ENCODE measurements around the gene NVL.
A peak's percentile ranks its signal among the peaks of the same experiment; 100 is the strongest.
"Not testable (repeated sequence)": the region's sequence is repeated elsewhere in the genome, so short reads cannot be mapped to it uniquely, and the experiment has no call there.

The NVL gene

DNA sequence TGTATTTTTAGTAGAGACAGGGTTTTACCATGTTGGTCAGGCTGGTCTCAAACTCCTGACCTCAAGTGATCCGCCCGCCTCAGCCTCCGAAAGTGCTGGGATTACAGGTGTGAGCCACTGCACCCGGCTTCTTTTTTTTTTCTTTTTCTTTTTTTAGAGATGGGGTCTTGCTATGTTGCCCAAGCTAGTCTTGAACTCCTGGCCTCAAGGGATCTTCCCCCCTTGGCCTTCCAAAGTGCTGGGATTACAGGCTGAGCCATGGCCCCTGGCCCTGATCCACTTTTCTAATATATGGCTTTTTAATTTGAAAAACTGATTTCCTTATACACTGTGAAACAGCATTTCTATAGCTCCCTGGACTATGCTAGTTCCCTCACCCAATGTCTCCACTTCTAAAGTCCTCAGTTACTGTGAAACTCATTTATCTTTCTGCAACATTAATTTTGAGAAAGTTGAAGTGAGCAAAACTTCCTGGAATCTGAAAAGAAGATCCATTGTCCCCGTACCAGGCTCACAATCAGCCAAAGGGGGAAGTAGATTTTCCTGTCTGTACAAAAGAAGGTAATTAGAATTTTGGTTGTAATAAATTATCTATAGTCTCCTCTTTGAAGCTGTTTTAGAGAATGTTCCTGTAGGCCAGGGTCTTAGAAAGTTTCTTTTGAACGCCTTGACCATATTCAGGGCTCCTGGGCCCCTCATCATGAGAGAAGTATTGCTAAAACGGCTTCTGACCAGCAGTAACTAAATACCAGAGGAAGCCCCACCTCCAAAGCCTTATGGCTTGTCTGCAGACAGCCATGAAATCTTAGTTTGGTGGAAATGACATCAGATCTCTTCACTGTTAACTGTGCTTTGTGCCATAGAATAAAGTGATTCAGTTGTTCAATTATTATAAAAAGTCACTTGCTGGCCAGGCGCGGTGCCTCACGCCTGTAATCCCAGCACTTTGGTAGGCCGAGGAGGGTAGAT lies 112.0 kb downstream of the NVL start:
- Mint-ChIP-seq H3K36me3 (ENCODE audit: low read depth) (no peaks in the 10 kb centered on the region), H3K9me3 (no peaks in the 10 kb centered on the region)

DNA sequence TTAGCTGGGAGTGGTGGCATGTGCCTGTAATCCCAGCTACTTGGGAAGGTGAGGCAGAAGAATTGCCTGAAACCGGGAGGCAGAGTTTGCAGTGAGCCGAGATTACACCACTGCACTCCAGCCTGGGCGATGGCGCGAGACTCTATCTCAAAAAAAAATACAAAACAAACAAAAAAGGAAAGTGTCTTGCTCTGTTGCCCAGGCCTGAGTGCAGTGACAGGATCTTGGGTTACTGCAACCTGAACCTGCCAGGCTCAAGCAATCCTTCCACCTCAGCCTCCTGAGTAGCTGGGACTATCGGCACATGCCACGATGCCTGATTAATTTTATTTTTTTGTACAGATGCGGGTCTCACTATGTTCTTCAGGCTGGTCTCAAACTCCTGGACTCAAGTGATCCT lies 113.6 kb downstream of the NVL start:
- Mint-ChIP-seq H3K27me3 (ENCODE audit: low read depth) (no peaks in the 10 kb centered on the region), H3K4me3 (no peak overlapping the region), H3K27ac (no peak overlapping the region), H3K9me3 (no peaks in the 10 kb centered on the region), H3K36me3 (ENCODE audit: low read depth) (no peaks in the 10 kb centered on the region), H3K4me1 (ENCODE audit: low read depth) (peaks cover 2% of the 10 kb centered on the region)
- DNase-seq (ENCODE audit: low spot score), result no peak

More for the DNA sequence above, 112.0 kb downstream of the NVL start:
- Mint-ChIP-seq H3K27ac (no peak overlapping the region), H3K4me3 (no peak overlapping the region), H3K4me1 (ENCODE audit: low read depth) (peaks cover 1% of the 10 kb centered on the region), H3K27me3 (ENCODE audit: low read depth) (no peaks in the 10 kb centered on the region)
- DNase-seq (ENCODE audit: low spot score), result no peak

DNA sequence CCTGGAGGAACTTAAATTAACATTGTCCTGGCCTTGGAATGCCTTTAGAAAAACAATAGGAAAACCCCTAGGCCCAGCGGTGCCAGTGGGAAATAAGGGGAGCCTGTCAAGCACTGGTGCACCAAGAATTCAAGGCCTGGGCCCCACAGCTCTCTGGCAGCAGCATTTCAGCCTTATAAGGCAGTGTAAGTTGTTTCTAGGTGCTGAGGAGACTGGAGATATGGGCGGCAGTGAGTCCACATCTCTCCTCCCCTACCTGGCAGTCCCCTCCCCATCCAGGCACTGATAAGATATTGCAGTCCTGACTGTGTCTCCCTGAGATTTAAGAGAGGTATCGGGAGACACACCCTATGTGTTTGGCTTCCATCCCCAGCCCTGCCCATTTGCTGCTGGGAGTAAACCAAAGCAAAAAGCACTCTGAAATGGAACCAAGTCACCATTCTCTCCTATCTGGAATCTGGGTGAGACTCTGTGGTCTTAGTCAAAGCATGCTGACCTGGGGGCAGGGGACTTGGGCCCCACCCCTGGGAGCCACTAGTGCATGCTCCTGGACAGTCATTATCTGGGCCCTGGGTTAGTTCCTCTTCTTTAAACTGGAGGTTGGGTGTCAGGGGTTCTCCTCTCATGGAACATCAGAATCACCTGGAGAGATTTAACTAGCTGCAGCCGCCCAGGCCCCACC lies 116.4 kb downstream of the NVL start:
- Mint-ChIP-seq H3K4me3 (no peak overlapping the region), H3K9me3 (no peaks in the 10 kb centered on the region), H3K36me3 (ENCODE audit: low read depth) (no peaks in the 10 kb centered on the region), H3K4me1 (ENCODE audit: low read depth) (peaks cover 2% of the 10 kb centered on the region), H3K27ac (no peak overlapping the region), H3K27me3 (ENCODE audit: low read depth) (no peaks in the 10 kb centered on the region)
- DNase-seq (ENCODE audit: low spot score), result no peak

DNA sequence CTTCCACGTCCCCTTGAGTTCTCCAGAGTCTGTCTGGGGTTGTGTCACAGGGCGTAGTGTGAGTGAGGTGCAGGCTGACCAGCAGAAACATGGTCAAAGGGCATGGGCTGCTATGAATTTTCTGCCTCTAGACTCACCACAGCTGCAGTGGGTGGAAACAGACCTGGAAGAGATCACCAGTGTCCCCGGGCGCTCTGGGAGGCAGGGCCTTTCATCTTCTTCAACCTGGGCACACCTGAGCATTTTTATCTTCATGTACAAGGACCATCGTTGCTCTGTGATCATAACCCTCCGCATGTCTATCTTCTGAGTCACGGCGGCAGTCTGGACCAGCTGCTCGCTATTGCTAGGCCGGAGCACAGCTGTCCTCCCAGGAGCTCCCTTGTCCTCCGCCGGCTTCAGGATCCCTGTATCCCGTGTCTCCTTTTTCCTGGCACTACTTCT lies 117.3 kb downstream of the NVL start:
- Mint-ChIP-seq H3K9me3 (no peaks in the 10 kb centered on the region), H3K4me1 (ENCODE audit: low read depth) (peaks cover 2% of the 10 kb centered on the region), H3K27ac (no peak overlapping the region), H3K36me3 (ENCODE audit: low read depth) (no peaks in the 10 kb centered on the region), H3K27me3 (ENCODE audit: low read depth) (no peaks in the 10 kb centered on the region), H3K4me3 (no peak overlapping the region)
- DNase-seq (ENCODE audit: low spot score), result no peak

DNA sequence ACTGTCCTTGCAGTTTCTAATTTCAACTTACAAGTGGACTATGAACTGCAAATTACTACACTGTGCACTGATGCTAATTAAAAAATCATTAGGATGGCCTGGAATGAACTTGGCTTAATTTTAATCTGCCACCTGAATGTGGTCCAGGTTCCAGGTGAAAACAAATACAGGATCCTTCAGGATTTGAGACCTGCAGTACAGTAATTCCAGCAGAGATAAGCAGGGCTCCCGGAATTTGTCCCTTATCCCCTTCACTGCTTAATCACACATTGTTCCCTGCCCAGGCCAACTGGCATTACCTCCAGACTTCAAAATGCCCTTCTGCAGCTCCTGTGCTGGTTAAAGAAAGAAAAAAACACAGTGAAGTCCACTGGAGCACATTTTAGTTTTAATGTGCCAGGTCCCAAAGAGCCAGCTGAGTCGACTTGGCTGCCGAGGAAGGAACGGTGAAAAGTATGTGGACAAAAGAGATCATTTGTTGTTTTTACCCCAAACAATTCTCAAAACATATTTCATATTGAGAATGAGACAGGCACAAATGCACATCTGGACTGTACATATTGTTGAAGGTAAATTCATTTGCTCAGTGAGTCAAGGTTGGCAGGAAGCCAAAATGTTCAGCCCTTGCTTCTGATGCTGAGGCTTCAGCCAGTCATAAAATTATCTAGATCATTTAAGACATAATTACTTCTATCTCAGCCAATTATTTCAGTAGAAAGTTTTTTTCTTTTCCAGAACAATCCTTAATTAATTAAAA lies 118.6 kb downstream of the NVL start:
- Mint-ChIP-seq H3K27ac (no peak overlapping the region), H3K4me1 (ENCODE audit: low read depth) (peaks cover 2% of the 10 kb centered on the region), H3K36me3 (ENCODE audit: low read depth) (no peaks in the 10 kb centered on the region), H3K27me3 (ENCODE audit: low read depth) (no peaks in the 10 kb centered on the region), H3K9me3 (no peaks in the 10 kb centered on the region), H3K4me3 (no peak overlapping the region)
- DNase-seq (ENCODE audit: low spot score), result no peak

DNA sequence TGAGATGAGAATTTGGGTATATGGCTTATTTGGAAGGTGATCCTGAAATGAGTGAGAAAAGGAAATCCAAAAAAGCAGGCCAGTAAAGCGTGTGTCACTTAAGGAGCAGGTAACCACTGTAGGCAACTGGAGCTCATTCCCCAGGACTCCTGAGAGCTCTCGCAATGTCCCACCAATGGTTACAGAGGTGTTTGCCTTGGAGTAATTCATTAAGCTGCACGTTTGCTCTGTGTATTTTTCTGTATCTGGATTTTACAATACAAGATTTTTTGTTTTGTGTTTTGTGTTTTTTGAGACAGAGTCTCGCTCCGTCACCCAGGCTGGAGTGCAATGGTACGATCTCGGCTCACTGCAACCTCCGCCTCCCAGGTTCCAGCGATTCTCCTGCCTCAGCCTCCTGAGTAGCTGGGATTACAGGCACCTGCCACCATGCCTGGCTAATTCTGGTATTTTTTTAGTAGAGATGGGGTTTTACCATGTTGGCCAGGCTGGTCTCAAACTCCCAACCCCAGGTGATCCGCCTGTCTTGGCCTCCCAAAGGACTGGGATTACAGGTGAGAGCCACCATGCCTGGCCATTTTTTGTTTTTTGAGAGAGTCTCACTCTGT lies 123.9 kb downstream of the NVL start:
- peak overlapping the region; percentile 70 for H3K27ac Mint-ChIP-seq
- DNase-seq (ENCODE audit: low spot score); H3K9me3 Mint-ChIP-seq; H3K36me3 Mint-ChIP-seq (ENCODE audit: low read depth); H3K27me3 Mint-ChIP-seq (ENCODE audit: low read depth): not testable (repeated sequence)
- peak overlapping the region; percentile 64 for H3K4me3 Mint-ChIP-seq
- peaks cover 12% of the 10 kb centered on the region for H3K4me1 Mint-ChIP-seq (ENCODE audit: low read depth)

DNA sequence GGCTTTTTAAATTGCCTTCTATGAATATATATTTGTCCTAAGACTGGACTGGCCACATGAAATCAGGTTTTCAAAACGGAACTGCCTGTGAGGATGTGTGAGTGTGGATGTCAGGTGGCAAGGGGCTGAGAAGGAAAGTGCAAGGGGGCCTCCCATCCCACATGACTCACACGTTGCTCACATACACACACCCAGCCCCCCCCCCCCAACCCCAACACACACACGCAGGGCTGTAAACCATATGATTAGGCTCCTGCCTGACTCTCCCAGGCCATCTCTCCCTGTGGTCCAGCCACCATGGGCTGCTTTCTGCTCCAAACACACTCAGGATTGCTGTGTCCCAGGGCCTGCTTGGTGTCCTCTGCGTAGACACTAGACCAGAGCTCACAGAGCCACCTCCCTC lies 124.5 kb downstream of the NVL start:
- H3K27ac Mint-ChIP-seq, result peak overlapping the region; percentile 70
- no peaks in the 10 kb centered on the region for H3K27me3 Mint-ChIP-seq (ENCODE audit: low read depth)
- no peaks in the 10 kb centered on the region for H3K36me3 Mint-ChIP-seq (ENCODE audit: low read depth)
- DNase-seq (ENCODE audit: low spot score), result peak; percentile 44
- no peaks in the 10 kb centered on the region for H3K9me3 Mint-ChIP-seq
- H3K4me3 Mint-ChIP-seq, result peak overlapping the region; percentile 64
- H3K4me1 Mint-ChIP-seq (ENCODE audit: low read depth), result peaks cover 12% of the 10 kb centered on the region

DNA sequence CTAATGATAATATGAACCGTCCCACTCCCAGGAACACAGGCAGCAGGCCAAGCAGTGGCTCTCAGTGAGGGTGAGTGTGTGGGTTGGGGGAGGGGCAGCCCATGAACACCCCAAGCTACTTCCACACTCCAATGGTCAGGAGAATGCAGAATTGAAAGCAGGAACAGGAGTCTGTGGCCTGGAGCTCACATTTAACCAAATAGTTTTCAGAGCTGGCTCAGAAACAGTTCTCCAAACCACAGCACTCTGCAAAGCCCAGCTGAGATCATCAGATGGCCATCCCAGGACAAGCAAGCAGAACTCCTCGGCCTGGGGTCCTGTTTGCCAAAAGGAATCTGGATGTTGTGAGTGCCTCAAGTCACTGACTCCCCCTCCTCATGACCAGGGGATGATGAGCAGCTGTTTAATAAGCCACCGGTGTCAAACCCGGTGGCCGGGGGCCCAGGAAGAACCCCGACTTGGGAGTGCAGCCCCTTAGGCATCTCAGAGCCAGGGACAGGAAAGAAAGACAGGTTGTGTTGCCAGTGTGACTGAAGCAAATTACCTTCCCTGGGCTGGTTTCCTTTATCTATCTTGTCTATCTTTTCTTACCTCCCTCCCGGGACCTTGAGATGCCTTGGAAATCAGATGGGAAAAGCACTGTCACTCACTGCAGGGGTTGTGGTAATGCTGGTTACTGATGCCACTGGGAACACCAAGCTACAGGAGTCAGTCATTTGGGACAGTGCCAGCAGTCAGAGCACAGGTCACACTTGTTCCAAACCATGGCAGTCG lies 126.5 kb downstream of the NVL start:
- H3K27ac Mint-ChIP-seq, result no peak overlapping the region
- no peaks in the 10 kb centered on the region for H3K27me3 Mint-ChIP-seq (ENCODE audit: low read depth)
- H3K4me1 Mint-ChIP-seq (ENCODE audit: low read depth), result peaks cover 12% of the 10 kb centered on the region
- no peaks in the 10 kb centered on the region for H3K36me3 Mint-ChIP-seq (ENCODE audit: low read depth)
- no peak overlapping the region for H3K4me3 Mint-ChIP-seq
- no peaks in the 10 kb centered on the region for H3K9me3 Mint-ChIP-seq
- no peak for DNase-seq (ENCODE audit: low spot score)

DNA sequence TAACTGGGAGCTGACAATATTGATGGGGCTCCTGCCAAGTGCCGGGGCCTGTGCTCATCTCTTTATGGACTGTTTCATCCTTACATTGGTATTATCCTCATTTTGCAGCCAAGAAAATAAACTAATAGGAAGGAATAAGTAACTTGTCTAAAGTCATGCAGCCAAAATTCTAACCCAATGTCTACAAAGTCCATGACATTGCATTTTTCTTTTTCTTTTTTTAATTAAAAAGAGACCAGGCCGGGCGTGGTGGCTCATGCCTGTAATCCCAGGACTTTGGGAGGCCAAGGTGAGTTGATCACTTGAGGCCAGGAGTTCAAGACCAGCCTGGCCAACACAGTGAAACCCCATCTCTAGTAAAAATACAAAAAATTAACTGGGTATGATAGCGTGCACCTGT lies 128.1 kb downstream of the NVL start:
- DNase-seq (ENCODE audit: low spot score), result no peak
- Mint-ChIP-seq H3K4me3 (no peak overlapping the region), H3K4me1 (ENCODE audit: low read depth) (peaks cover 12% of the 10 kb centered on the region), H3K27me3 (ENCODE audit: low read depth) (no peaks in the 10 kb centered on the region), H3K9me3 (no peaks in the 10 kb centered on the region), H3K36me3 (ENCODE audit: low read depth) (no peaks in the 10 kb centered on the region), H3K27ac (no peak overlapping the region)

DNA sequence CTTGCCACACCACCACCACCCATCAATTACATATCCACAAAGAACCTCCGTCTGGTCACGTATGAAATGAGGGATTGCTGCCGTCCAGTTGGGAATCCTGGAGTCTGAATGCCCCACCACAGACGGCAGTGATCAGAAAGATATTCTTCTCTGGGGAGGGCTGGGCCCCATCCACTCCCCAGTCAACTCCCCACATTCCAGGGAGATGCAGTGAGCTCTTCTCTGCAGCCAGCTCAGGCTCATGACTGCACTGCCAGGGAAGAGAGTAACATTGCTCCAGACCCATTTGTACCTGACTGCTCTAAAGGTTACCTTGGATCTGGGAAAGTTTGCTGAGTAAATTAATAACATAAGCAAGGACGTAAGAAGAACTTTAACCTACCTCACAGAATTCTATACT lies 128.6 kb downstream of the NVL start:
- DNase-seq (ENCODE audit: low spot score), result no peak
- Mint-ChIP-seq H3K9me3 (no peaks in the 10 kb centered on the region), H3K4me1 (ENCODE audit: low read depth) (peaks cover 12% of the 10 kb centered on the region), H3K4me3 (no peak overlapping the region), H3K36me3 (ENCODE audit: low read depth) (no peaks in the 10 kb centered on the region), H3K27ac (no peak overlapping the region), H3K27me3 (ENCODE audit: low read depth) (no peaks in the 10 kb centered on the region)

DNA sequence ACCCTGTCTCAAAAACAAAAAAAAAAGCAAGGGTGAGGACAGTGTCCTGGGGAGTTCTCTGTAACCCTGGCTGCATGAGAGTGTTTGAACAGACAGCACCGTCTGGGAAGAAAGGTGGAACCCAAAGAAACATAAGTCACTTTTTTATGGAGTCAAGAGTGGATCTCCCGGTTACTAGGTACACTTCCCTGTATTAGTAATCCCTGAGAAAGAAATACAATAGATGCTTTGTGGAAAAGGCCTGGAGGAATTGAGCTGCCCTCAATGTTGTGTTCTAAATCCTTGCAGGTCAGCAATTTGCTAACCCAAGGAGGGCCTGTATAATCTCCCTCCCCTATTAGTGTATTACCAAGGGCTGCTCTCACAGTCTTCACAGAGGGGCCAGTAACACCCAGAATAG lies 130.3 kb downstream of the NVL start:
- Mint-ChIP-seq H3K4me3 (no peak overlapping the region), H3K36me3 (ENCODE audit: low read depth) (peaks cover 8% of the 10 kb centered on the region), H3K9me3 (no peaks in the 10 kb centered on the region), H3K27me3 (ENCODE audit: low read depth) (no peaks in the 10 kb centered on the region), H3K27ac (no peak overlapping the region), H3K4me1 (ENCODE audit: low read depth) (peaks cover 9% of the 10 kb centered on the region)
- no peak for DNase-seq (ENCODE audit: low spot score)

DNA sequence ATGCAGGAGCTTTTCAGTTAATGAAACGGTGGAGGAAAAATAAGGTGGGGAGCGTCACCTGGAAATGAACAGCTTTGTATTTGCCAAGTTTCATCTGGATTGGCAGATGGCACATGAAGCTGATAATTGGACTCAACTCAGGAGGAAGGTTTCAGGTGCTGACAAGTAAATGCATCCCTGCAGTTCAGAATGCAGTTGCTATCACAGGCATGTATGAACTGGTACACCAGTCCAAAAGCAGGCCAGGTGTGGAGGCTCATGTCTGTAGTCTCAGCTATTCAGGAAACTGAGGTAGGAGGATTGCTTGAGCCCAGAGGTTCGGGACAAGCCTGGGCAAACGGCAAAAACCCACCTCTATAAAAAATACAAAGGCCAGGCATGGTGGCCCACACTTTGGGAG lies 131.4 kb downstream of the NVL start:
- no peak overlapping the region for H3K4me3 Mint-ChIP-seq
- peaks cover 9% of the 10 kb centered on the region for H3K4me1 Mint-ChIP-seq (ENCODE audit: low read depth)
- H3K9me3 Mint-ChIP-seq, result no peaks in the 10 kb centered on the region
- no peak overlapping the region for H3K27ac Mint-ChIP-seq
- no peaks in the 10 kb centered on the region for H3K27me3 Mint-ChIP-seq (ENCODE audit: low read depth)
- peaks cover 16% of the 10 kb centered on the region for H3K36me3 Mint-ChIP-seq (ENCODE audit: low read depth)
- DNase-seq (ENCODE audit: low spot score), result no peak

Data from T-helper 2 cell treated with Interferon-gamma antibody and Interleukin-4, amounts not matched to agents 5 μg/mL and 100 μg/mL, for 36 hours (primary cell).